Suprapubic skin (tissue), 3 donors: ENCODE measurements around the gene IZUMO2.

Experiments used
- POLR2A ChIP-seq, 2 donors: fragments of 450-650 bp; IDR thresholded peaks; one replicate each; pipeline ENCODE4 v1.6.1; 2017; ENCODE audit warnings: antibody characterized with exemption in 2 of 2, mild to moderate bottlenecking in 2 of 2, moderate library complexity in 2 of 2
- TF ChIP-seq, protein P1 (sequence below), 2 donors: fragments of 200-600 bp in 1 of 2; fragments of 450-650 bp in 1 of 2; sonication (generic) in 1 of 2; IDR thresholded peaks; one replicate each; pipeline ENCODE4 v1.5.1; 2016 to 2019; ENCODE audit warnings: antibody characterized with exemption in 2 of 2, mild to moderate bottlenecking in 1 of 2, moderate library complexity in 1 of 2

DNA sequence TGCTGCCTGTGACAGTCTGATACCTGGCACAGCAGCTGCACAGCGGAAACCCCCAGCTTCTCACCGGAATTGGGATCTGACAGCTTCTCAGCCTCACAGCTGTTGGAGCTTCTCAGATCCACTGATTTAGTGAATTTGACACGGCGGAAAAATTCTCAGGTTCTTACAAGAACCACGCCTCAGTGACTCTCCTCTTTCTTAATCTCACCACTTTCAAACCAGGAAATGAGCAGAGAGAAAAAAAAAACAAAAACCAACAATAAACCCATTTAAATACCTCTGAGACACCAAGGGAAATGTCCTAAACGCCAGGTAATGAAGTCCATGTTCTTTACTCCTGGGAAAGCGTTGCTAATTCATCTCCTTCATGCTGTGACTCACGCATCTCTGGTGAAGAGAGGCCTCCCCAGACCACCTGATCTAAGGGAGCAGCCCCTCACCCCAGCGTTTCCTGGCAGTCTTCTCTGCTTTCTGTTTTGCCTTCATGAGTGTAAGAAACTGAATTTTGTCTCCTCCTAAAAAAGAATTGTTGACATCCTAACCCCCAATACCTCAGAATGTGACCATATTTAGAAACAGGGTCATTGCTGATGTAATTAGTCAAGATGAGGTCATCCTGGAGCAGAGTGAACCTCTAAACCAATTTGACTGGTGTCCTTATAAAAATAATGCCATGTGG lies 15.9 kb upstream of the IZUMO2 start:
- TF ChIP-seq POLR2A (IDR thresholded peaks at IDR 0.05), result no peak
- TF ChIP-seq, protein P1, sequence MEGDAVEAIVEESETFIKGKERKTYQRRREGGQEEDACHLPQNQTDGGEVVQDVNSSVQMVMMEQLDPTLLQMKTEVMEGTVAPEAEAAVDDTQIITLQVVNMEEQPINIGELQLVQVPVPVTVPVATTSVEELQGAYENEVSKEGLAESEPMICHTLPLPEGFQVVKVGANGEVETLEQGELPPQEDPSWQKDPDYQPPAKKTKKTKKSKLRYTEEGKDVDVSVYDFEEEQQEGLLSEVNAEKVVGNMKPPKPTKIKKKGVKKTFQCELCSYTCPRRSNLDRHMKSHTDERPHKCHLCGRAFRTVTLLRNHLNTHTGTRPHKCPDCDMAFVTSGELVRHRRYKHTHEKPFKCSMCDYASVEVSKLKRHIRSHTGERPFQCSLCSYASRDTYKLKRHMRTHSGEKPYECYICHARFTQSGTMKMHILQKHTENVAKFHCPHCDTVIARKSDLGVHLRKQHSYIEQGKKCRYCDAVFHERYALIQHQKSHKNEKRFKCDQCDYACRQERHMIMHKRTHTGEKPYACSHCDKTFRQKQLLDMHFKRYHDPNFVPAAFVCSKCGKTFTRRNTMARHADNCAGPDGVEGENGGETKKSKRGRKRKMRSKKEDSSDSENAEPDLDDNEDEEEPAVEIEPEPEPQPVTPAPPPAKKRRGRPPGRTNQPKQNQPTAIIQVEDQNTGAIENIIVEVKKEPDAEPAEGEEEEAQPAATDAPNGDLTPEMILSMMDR (IDR thresholded peaks at IDR 0.05), result no peak
